GM12878 (cell line): ENCODE data around the gene ADGRV1.

Source experiments
- CEBPB ChIP-seq, 2 experiments: fragments of 150-350 bp in 1 of 2; IDR thresholded peaks; 2 replicates each; pipeline ENCODE4 v1.6.1; 2012 to 2014; ENCODE audit warnings: low read depth in 2 of 2, low read length in 2 of 2, borderline replicate concordance in 1 of 2, inconsistent platforms in 1 of 2
- POLR2A ChIP-seq: IDR thresholded peaks from 2 replicates; pipeline ENCODE4 v1.6.1; 2011; ENCODE audit warnings: low read depth, mild to moderate bottlenecking, low read length

- TF ChIP-seq POLR2A (no peak), CEBPB (IDR thresholded peaks at IDR 0.05; ENCODE audit: borderline replicate concordance in 1 of 2, low read depth in 2 of 2, low read length in 2 of 2) (no peak)
Measured at GRCh38 chr5:91154338-91154737, 595.7 kb downstream of the ADGRV1 start.
